Measurements from ENCODE around the gene PGA4. TPM values are rescaled to one million over a fixed set of nuclear protein-coding genes. Genes with fewer than 3 reads are reported as not detected.

The PGA4 gene
- total and polyA plus RNA-seq, 9 of the 15 experiments (the other 6 are each of a cell fraction or from before 2014, with no cell fraction given), result not detected

DNA sequence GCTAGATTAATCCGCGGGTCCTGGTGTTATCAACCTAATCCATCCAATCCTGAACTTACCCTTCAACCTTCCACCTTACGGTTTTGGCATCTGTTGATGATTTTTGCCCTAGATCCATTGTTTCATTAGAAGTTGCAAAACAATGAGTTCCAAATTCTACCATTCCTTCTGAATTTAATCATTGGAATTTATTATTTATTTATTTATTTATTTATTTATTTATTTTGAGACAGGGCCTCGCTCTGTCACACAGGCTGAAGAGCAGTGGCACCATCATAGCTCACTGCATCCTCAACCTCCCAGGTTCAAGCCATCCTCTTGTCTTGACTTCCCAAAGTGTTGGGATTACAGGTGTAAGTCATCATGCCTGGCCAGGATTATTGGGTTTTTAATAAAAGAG lies 40.7 kb upstream of the PGA4 start:
- Histone ChIP-seq H4K20me1 (replicated peaks; ENCODE audit: control insufficient read depth, insufficient read depth, low read length) (no peaks in the 10 kb centered on the region), H3K27ac (ENCODE audit: extremely low read depth, low read depth, low read length) (no peak overlapping the region), H3K4me3 (no peak overlapping the region), H3K9me1 (ENCODE audit: control insufficient read depth, insufficient read depth, low read length) (no peaks in the 10 kb centered on the region), H3K4me2 (ENCODE audit: insufficient read depth, low read length) (no peak overlapping the region), H3K4me1 (replicated peaks in 1 of 2; ENCODE audit: control insufficient read depth in 2 of 2, insufficient read depth in 2 of 2, low read length in 2 of 2) (no peaks in the 10 kb centered on the region), H3K9ac (ENCODE audit: insufficient read depth in 1 of 2, low read depth in 2 of 2, low read length in 2 of 2) (no peak overlapping the region), H3K27me3 (ENCODE audit: control insufficient read depth in 2 of 2, insufficient read depth in 2 of 2, low read length in 2 of 2) (peaks cover 12 to 32% of the 10 kb centered on the region in 2 experiments; a peak in 4 of 5 replicates), H2AFZ (ENCODE audit: low read depth, low read length) (no peak overlapping the region), H3K9me3 (replicated peaks; ENCODE audit: control insufficient read depth, insufficient read depth, low read depth, low read length) (no peaks in the 10 kb centered on the region), H3K36me3 (ENCODE audit: control insufficient read depth, insufficient read depth, low read length) (no peaks in the 10 kb centered on the region), H3K79me2 (ENCODE audit: control insufficient read depth, insufficient read depth, low read length) (no peaks in the 10 kb centered on the region)
- no TSS peak for BruUV-seq (replicated peaks)
- DNase-seq (ENCODE audit: extremely low read depth in 1 of 4, low spot score in 3 of 4) (no peak), FAIRE-seq (no peak), ATAC-seq (no peak)
- 2% methylated on average over 4 of the region's 4 CpGs for WGBS (ENCODE audit: insufficient coverage, low coverage, missing lambda C conversion rate)
- intact Hi-C loops (cut with micrococcal nuclease), result no loop called here
- TF ChIP-seq, protein P1, sequence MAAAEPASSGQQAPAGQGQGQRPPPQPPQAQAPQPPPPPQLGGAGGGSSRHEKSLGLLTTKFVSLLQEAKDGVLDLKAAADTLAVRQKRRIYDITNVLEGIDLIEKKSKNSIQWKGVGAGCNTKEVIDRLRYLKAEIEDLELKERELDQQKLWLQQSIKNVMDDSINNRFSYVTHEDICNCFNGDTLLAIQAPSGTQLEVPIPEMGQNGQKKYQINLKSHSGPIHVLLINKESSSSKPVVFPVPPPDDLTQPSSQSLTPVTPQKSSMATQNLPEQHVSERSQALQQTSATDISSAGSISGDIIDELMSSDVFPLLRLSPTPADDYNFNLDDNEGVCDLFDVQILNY (CRISPR knock-in tag; IDR thresholded peaks at IDR 0.05), result no peak
- TF ChIP-seq NCOA6 (IDR thresholded peaks at IDR 0.05) (no peak), PHF21A (IDR thresholded peaks at IDR 0.05; ENCODE audit: borderline replicate concordance, low read depth) (no peak), PCBP2 (IDR thresholded peaks at IDR 0.05; ENCODE audit: low read depth, low read length, poor library complexity, severe bottlenecking) (no peak), CXXC5 (CRISPR knock-in tag; IDR thresholded peaks at IDR 0.05) (no peak), HNRNPH1 (optimal IDR thresholded peaks at IDR 0.05; ENCODE audit: low read depth, low read length) (no peak), CBX8 (IDR thresholded peaks at IDR 0.05; ENCODE audit: borderline replicate concordance, extremely low read depth, low read depth, low read length, poor library complexity, severe bottlenecking) (no peak), ZNF140 (CRISPR knock-in tag; IDR thresholded peaks at IDR 0.05) (no peak), MCM5 (IDR thresholded peaks at IDR 0.05; ENCODE audit: low read depth) (no peak), HMG20B (CRISPR knock-in tag; IDR thresholded peaks at IDR 0.05) (no peak), PCBP1 (IDR thresholded peaks at IDR 0.05; ENCODE audit: low read depth, low read length, poor library complexity, severe bottlenecking) (no peak), ZNF561 (CRISPR knock-in tag; conservative IDR thresholded peaks at IDR 0.05) (no peak), GATA2 (CRISPR knock-in tag; IDR thresholded peaks at IDR 0.05) (no peak)
- TF ChIP-seq, protein P2, sequence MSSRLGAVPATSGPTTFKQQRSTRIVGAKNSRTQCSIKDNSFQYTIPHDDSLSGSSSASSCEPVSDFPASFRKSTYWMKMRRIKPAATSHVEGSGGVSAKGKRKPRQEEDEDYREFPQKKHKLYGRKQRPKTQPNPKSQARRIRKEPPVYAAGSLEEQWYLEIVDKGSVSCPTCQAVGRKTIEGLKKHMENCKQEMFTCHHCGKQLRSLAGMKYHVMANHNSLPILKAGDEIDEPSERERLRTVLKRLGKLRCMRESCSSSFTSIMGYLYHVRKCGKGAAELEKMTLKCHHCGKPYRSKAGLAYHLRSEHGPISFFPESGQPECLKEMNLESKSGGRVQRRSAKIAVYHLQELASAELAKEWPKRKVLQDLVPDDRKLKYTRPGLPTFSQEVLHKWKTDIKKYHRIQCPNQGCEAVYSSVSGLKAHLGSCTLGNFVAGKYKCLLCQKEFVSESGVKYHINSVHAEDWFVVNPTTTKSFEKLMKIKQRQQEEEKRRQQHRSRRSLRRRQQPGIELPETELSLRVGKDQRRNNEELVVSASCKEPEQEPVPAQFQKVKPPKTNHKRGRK (tag; IDR thresholded peaks at IDR 0.05), result no peak
- TF ChIP-seq, protein P3, sequence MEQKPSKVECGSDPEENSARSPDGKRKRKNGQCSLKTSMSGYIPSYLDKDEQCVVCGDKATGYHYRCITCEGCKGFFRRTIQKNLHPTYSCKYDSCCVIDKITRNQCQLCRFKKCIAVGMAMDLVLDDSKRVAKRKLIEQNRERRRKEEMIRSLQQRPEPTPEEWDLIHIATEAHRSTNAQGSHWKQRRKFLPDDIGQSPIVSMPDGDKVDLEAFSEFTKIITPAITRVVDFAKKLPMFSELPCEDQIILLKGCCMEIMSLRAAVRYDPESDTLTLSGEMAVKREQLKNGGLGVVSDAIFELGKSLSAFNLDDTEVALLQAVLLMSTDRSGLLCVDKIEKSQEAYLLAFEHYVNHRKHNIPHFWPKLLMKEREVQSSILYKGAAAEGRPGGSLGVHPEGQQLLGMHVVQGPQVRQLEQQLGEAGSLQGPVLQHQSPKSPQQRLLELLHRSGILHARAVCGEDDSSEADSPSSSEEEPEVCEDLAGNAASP (IDR thresholded peaks at IDR 0.05), result no peak
- in situ Hi-C loops (cut with MboI), result no loop called here
- CTCF ChIA-PET (ENCODE audit: low intra/inter-chr PET ratio), result no interaction called here
- POLR2A ChIA-PET, result interaction anchor here (0.6 kb wide), 1 partner anchor 437 kb away, joined by 4 read pairs; no protein-coding TSS in a partner anchor

Data from K562 (cell line).